Cardiac fibroblast (primary cell): ENCODE measurements around the gene CDK14.

Source experiments
- DNase-seq, 2 donors: peaks; one replicate each; pipeline versions ENCODE4 v3.0.0 to v3.0.0-alpha.2; 2010; ENCODE audit warnings: low read depth in 2 of 2
- H3K4me3 ChIP-seq, 2 donors: replicated peaks in 1 of 2; 1 replicate in 1 of 2; 2 replicates in 1 of 2; pipeline ENCODE4 v1.5.1; 2011; ENCODE audit warnings: low read depth in 2 of 2, low read length in 2 of 2, mild to moderate bottlenecking in 2 of 2, moderate library complexity in 1 of 2
- TF ChIP-seq, protein P1 (sequence below): IDR thresholded peaks from one replicate; pipeline ENCODE4 v1.5.1; 2011; ENCODE audit warnings: low read depth, mild to moderate bottlenecking, low read length, inconsistent platforms

CDK14 gene

GRCh38 chr7:91045606-91046005 is 449.5 kb downstream of the CDK14 start:
- peak in 1 of 2 donors; percentile 11 for DNase-seq
- TF ChIP-seq, protein P1, sequence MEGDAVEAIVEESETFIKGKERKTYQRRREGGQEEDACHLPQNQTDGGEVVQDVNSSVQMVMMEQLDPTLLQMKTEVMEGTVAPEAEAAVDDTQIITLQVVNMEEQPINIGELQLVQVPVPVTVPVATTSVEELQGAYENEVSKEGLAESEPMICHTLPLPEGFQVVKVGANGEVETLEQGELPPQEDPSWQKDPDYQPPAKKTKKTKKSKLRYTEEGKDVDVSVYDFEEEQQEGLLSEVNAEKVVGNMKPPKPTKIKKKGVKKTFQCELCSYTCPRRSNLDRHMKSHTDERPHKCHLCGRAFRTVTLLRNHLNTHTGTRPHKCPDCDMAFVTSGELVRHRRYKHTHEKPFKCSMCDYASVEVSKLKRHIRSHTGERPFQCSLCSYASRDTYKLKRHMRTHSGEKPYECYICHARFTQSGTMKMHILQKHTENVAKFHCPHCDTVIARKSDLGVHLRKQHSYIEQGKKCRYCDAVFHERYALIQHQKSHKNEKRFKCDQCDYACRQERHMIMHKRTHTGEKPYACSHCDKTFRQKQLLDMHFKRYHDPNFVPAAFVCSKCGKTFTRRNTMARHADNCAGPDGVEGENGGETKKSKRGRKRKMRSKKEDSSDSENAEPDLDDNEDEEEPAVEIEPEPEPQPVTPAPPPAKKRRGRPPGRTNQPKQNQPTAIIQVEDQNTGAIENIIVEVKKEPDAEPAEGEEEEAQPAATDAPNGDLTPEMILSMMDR: no peak

GRCh38 chr7:91046322-91047089 is 450.4 kb downstream of the CDK14 start:
- TF ChIP-seq, protein P1: peak; percentile 20
- H3K4me3 ChIP-seq: no peak overlapping the region
- DNase-seq: peak; percentile 23 to 41

More at GRCh38 chr7:91045606-91046005, 449.5 kb downstream of the CDK14 start:
- no peak overlapping the region for H3K4me3 ChIP-seq

DNA sequence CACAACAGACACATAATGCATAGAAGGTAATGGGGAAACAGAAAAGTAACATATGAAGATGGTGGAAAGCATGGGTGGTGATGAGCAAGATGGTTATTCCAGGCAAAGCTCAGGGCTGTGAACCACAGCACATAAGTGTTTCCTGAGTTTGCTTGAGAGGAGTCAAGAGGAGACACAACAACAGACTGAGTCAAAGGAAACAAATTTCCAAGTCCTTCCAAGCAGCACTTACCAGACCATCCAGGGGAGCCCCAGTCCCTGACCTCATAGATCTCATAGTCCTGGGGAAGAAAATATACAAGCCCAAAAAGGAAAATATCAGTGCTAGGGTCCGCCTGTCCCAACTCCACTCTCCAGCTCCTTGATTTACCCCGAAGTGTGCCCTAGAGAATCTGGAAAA is 451.5 kb downstream of the CDK14 start:
- no peak for DNase-seq
- TF ChIP-seq, protein P1: no peak
- H3K4me3 ChIP-seq: no peak overlapping the region

- peak in 1 of 2 donors; percentile 23 for DNase-seq
- H3K4me3 ChIP-seq: no peak overlapping the region
- TF ChIP-seq, protein P1: no peak
Observed at GRCh38 chr7:91050677-91051076, 454.6 kb downstream of the CDK14 start.

GRCh38 chr7:91051966-91052365 is 455.8 kb downstream of the CDK14 start:
- DNase-seq: no peak
- no peak overlapping the region for H3K4me3 ChIP-seq
- TF ChIP-seq, protein P1: no peak

DNA sequence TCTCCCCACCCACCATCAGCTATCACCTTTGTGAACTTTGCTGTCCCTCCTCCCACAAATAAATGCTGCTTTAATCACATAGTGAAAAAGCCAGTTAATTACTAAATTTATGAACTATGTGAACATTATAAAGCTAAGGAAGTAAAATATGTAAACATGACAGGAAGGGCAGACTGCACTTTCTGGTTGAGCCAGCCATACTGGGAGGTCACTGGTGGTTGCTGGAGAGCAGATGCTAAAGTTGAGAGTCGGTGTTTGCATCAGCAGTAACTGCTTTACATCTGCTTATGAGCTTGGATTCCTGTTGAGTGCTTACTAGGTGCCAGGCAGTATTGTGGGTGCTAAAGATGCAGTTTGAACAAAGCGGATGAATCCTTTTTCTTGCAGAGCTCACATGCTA is 458.3 kb downstream of the CDK14 start:
- H3K4me3 ChIP-seq: no peak overlapping the region
- TF ChIP-seq, protein P1: no peak
- no peak for DNase-seq
